ENCODE data around the gene AOC3.

Gene AOC3

DNA sequence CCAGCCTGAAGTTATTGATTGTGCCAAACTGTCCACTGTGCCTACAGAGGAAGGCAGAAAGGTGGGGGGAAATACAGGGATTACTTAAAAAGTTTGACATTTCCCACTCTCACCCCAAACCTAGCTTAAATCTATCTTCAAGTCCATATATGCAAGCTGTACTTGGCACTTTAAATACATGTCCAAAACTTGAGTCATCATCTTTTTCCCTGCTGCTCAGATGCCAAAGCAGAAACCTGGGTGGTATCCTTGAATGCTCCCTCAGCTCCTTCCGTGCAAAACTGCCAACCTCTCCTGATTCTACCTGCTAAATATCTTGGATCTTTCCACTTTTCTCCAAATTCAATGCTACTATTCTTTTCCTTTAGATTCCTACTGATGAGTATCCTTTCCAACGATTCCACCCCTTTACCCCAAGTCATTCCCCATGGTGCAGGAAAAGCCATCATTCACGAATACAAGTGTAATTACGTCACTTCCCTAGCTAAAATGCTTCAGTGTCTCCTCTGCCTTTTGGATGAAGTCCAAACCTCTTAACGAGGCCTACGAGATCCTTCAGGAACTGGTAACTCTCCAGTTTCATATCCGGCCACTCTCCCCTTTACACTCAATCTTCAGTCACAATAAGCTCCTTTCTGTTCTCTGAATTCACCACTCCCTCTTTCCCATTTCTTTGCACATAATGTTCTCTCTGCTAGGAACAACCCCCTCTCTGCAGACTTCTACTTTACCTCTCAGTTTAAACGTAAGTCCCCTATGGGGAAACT, 36.2 kb upstream of the AOC3 start:
- peaks cover 73% of the 10 kb centered on the region for H3K36me3 ChIP-seq (replicated peaks)
- DNase-seq = no peak
- in situ Hi-C loops (cut with HindIII; ENCODE audit: low pct_ligation_motif_present, low sequenced_read_pairs) = no loop called here
- H3K27me3 ChIP-seq (replicated peaks) = no peaks in the 10 kb centered on the region
- H3K4me3 ChIP-seq (ENCODE audit: low read depth, low read length) = no peak overlapping the region
- no peak for TF ChIP-seq CTCF (IDR thresholded peaks at IDR 0.05; ENCODE audit: low read depth, low read length, missing control alignments)
- H3K27ac ChIP-seq = no peak overlapping the region

DNA sequence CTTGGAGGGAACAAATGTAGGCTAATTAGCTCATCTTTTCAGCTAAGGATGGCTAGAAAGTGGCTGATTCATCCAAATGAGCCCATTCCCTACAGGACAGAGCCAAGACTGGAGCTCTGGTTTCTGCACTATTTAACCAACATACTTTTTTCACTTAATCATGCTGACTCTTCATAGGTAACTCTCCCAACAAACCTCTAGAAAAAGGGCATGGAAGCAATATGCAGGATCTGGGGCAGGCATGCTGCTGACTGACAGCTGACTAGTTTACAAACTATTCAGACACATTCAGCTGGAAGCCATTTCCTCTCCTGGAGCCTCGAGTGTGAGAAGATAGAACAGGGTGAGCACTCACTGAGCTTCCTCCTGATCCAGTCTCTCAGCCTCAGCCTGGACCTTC, 33.1 kb upstream of the AOC3 start:
- Histone ChIP-seq H3K4me3 (ENCODE audit: low read depth, low read length) (no peak overlapping the region), H3K27ac (peak overlapping the region; percentile 58), H3K27me3 (replicated peaks) (no peaks in the 10 kb centered on the region), H3K36me3 (replicated peaks) (peaks cover 70% of the 10 kb centered on the region)
- DNase-seq = peak; percentile 45
- no peak for TF ChIP-seq CTCF (IDR thresholded peaks at IDR 0.05; ENCODE audit: low read depth, low read length, missing control alignments)
- in situ Hi-C loops (cut with HindIII; ENCODE audit: low pct_ligation_motif_present, low sequenced_read_pairs) = no loop called here

- Histone ChIP-seq H3K27me3 (replicated peaks) (no peaks in the 10 kb centered on the region), H3K4me3 (ENCODE audit: low read depth, low read length) (no peak overlapping the region), H3K36me3 (replicated peaks) (peaks cover 66% of the 10 kb centered on the region), H3K27ac (peak overlapping the region; percentile 58)
- TF ChIP-seq CTCF (IDR thresholded peaks at IDR 0.05; ENCODE audit: low read depth, low read length, missing control alignments) = no peak
- DNase-seq = no peak
- in situ Hi-C loops (cut with HindIII; ENCODE audit: low pct_ligation_motif_present, low sequenced_read_pairs) = no loop called here
These were observed 32.6 kb upstream of the AOC3 start for GRCh38 chr17:42818379-42818778.

DNA sequence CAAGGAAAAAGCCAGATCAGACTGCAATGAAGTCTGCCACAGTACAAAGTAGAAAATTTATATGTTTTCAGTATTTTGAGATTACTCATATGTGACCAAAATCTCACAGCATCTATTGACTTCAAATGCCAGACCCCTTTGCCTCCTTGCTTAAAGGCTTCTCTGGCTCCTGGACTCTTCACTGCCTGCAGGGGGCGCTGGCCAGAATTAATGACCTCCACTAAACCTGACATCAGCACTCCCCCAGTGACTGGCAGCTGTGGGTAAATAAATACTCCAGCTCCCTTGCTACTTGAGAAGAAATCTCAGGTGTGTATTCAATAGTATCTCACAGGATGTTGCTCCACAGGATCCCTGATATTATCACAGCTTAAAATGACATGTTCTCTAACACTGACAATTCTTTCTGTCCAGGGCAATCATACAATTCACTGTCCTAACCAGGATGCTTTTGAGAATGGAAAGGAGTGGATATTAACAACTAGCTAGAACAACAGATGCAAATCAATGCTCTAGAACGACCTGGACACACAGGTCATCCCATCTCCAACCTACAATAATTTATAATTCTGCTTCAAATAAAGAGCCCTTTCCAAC, 31.0 kb upstream of the AOC3 start:
- H3K36me3 ChIP-seq (replicated peaks) = peaks cover 49% of the 10 kb centered on the region
- TF ChIP-seq CTCF (IDR thresholded peaks at IDR 0.05; ENCODE audit: low read depth, low read length, missing control alignments) = peak; percentile 89
- H3K27ac ChIP-seq = no peak overlapping the region
- H3K27me3 ChIP-seq (replicated peaks) = no peaks in the 10 kb centered on the region
- peak; percentile 61 for DNase-seq
- no peak overlapping the region for H3K4me3 ChIP-seq (ENCODE audit: low read depth, low read length)
- in situ Hi-C loops (cut with HindIII; ENCODE audit: low pct_ligation_motif_present, low sequenced_read_pairs) = no loop called here

DNA sequence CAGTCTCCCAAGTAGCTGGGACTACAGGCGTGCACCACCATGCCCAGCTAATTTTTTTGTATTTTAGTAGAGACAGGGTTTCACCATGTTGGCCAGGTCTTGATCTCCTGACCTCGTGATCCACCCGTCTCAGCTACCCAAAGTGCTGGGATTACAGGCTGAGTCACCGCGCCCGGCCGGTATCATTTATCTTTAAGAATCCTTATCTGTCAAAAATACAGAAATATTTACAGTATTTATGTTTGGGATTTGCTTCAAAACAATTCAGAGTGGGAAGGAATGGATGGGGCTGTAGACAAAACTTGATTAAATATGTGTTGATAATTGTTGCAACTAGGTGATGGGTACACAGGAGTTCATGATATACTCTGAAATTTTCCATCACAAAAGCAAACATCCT, 29.8 kb upstream of the AOC3 start:
- in situ Hi-C loops (cut with HindIII; ENCODE audit: low pct_ligation_motif_present, low sequenced_read_pairs) = no loop called here
- TF ChIP-seq CTCF (IDR thresholded peaks at IDR 0.05; ENCODE audit: low read depth, low read length, missing control alignments) = no peak

More for the DNA sequence above, 29.8 kb upstream of the AOC3 start:
- Histone ChIP-seq H3K27ac (no peak overlapping the region), H3K27me3 (replicated peaks) (no peaks in the 10 kb centered on the region), H3K36me3 (replicated peaks) (peaks cover 38% of the 10 kb centered on the region), H3K4me3 (ENCODE audit: low read depth, low read length) (no peak overlapping the region)
- no peak for DNase-seq
